ENCODE results near the gene FBXO4.

The FBXO4 gene

DNA sequence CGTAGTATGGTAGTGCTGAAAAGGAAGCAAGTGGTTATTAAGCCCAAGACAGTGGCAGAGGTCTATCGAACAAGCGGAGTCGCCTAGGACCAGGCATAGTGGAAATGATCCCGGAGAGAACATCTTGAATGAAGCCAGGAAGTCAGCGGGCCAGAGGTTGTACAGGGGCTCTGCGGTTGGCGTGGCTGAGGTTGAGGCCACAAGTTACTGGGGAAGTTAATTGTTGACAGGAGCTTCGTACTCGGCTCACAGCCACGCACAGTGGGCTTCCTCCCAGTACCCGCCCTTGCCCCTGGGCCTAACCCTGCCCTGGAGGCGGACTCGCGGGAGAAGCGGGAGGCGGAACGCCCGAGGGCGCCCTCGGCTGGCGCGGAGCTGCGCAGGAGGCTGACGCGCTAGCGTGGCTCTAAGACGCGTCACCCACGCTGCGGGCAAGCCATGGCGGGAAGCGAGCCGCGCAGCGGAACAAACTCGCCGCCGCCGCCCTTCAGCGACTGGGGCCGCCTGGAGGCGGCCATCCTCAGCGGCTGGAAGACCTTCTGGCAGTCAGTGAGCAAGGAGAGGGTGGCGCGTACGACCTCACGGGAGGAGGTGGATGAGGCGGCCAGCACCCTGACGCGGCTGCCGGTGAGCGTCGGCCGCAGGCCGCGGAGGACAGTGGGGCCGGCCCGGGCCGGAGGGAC is at the start of gene FBXO4:
TSS of gene FBXO4 (plus strand) at position 410 of the 683 bp plus-strand sequence. CDS start at position 439, 29 bp downstream.
- DNase-seq, result no peak

DNA sequence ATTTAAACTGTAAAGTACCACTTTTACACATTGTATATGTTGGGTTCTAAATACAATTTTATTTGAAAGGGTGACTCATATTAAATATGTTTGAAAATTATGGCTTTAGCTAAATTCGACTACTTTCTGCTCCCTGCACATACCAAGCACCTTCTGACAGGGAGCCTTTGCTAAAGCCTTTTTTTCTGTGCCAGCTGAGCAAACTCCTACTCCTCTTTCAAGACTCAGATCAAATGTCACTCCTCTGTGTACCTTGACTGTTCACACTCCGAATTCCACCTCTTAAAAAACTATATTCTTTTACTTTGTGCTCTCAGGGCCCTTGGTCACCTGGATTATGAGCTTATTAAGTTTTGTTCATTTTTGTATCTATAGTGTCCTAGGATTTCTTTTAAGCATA is 48.4 kb upstream of the FBXO4 start:
- no peak for DNase-seq

DNA sequence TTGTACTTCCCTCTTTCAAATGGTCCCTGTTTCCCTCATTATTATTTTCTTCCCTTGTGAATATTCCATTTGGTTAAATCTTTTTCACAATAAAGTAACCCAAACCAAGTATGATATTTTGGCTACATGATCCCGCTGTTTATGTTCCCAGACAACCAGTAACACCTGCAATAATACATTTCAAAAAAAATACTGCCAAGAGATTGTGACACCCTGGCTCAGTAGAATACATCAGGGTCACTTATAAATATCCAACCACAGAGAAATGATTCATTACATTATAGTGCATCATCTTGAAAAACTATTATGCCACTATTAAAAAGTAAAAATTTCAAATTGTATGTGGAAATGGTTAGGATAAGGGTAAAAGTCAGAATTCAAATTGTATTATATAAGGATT is 47.7 kb upstream of the FBXO4 start:
- no peak for DNase-seq

DNA sequence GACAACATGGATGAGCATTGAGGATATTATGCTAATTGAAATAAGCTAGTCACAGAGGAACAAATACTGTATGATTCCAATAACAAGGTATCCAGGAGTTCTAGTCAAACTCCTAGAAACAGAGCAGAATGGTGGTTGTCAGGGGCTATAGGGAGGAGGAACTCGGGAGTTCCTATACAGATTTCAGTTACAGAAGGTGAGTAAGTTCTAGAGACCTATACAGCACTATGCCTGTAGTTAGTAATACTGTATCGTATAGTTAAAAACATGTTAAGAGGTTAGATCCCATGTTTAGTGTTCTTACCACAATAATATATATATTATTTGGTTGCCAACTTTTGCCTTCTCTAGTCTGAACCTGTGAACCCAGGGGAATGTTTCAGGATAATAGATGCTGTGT is 46.9 kb upstream of the FBXO4 start:
- DNase-seq, result no peak

- DNase-seq, result no peak
These were observed 46.2 kb upstream of the FBXO4 start for GRCh38 chr5:41878643-41879478.

DNA sequence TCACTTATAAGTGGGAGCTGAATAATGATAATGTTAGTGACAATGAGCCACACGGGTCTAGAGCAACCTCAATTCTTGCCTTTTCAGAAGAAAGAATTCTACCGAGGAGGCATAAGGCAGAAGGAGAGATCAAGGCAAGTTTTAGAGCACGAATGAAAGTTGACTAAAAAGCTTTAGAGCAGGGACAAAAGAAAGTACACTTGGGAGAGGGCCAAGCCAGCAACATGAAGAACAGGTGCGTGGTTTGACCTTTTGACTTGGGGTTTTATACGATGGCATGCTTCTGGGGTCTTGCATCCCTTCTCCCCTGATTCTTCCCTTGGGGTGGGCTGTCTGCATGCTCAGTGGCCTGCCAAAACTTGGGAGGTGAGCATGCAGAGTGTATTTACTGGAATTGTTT is 42.3 kb upstream of the FBXO4 start:
- no peak for DNase-seq

DNA sequence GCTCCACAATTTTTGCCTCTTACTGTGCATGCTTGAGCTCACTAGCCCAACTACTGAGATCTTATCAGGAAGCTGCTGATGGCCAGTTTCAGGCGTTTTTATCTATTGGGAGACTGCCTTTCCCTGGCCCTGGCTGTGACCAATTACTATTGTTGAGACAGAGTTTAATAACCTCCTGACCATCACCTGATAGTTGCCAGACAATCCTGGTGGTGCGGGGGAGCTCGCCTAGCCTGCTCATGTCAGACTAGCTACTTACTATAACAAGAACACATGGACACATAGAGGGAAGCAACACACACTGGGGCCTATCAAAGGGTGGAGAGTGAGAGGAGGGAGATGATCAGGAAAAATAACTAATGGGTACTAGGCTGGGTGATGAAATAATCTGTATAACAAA is 41.8 kb upstream of the FBXO4 start:
- DNase-seq, result no peak

GRCh38 chr5:41883936-41884335 is 41.1 kb upstream of the FBXO4 start:
- DNase-seq, result no peak

GRCh38 chr5:41885286-41885685 is 39.8 kb upstream of the FBXO4 start:
- DNase-seq, result no peak

- no peak for DNase-seq
These were observed 33.9 kb upstream of the FBXO4 start for GRCh38 chr5:41891066-41891707.

DNA sequence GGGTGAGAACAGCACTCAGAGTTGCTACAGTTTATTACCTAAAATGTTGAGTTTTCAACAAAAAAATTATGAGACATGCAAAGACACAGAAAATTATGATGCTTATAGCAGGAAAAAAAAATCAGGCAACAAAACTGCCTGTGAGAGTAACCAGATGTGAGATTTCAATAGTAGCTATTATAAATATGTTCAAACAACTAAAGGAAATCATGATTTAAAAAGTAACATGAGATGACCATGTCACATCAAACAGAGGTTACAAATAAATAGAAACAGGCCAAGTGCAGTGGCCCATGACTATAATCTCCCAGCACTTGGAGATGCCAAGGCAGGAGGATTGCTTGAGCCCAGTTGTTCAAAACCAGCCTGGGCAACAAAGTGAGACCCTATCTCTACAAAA is 33.0 kb upstream of the FBXO4 start:
- no peak for DNase-seq

DNA sequence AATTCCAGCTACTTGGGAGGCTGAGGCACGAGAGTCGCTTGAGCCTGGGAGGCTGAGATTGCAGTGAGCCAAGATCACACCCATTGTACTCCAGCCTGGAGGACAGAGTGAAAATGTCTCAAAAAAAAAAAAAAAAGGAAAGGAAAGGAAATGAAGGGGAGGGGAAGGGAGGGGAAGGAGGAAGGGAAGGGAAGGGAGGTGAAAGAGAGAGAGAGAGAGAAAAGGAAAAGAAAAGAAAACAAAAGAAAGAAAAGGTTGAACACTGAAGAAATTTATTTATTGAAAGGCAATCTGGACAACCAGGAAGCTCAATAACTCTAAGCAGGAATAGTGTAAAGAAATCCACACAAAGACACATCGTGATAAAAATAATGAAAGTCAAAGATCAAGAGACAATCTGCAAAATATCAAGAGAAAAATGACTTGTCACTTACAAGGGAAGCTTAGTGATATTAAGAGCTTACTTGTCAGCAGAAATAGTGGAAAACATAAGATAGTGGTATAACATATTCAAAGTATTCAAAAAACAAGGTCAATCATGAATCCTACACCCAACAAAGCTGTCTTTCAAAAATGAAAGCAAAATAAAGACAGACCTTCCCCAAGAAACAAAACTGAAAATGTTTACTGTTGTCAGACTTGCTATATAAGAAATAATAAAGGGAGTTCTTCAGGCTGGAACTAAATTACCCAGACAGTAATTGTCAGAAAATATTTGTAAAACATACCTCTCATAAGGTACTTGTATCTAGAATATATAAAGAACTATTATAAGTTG is 31.8 kb upstream of the FBXO4 start:
- no peak for DNase-seq

DNA sequence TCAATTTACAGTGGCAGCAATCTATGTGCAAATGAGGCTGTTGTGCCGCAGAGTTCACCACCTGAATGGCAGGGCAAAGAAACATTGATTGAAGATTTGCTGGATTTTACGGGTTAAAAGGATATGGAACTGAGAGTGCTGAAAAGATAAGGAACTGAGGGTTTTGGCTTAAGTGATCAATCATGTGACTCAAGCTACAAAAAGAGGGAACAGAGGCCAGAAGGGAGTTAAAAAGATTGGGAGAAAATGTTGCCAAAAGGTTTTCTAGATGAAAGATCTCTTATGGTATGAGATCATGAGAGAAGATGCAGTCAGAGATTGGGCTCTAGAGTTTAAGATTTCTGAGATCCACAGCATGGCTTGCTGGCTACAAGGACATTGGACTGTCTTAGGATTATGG is 28.9 kb upstream of the FBXO4 start:
- no peak for DNase-seq

- no peak for DNase-seq
These were observed 21.6 kb upstream of the FBXO4 start for GRCh38 chr5:41903382-41903891.

DNA sequence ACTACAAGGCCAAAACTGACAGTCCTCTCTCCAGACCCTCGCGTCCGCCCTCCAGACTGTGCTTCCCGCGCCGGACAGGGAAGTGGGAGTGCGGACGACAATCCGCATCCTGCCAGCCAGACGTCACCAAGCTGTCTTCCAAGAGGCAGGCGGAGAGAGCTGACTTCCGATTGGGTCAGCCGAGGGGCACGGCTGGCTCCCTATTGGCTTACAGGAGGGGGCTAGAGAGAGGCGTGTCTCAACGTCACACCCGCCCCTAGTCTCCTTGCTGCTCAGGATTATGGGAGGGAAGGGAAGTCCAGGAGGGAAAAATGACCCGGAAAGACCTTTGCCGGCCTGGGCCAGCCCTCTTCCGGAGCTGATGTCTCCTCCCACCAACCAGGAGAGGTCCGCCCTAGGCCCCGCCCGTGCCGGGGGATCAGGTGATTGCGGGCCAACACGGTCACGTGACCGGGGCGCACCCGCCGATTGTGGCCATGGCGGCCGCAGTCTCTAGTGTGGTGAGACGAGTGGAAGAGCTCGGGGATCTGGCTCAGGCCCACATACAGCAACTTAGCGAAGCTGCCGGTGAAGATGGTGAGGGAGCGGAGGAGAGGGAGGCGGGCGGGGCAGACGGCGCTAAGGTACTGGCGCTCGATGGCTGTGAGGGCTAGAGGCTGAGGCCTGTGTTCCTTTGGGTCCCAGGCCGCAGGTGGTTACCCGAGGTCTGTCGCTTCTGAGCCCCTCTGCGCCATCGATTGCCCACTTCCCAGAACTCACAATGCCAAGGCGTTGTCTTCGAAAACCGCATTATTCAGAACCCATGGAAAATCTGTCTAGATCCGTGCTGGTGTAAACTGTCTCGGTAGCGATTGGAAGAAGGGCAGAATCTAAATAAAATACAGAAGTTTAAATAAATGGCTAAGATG is 20.9 kb upstream of the FBXO4 start, which contains the start of gene RIMOC1:
TSS of gene RIMOC1 (plus strand) at position 453 of the 908 bp plus-strand sequence. CDS start at position 477, 24 bp downstream.
- peak; percentile 99 for DNase-seq

DNA sequence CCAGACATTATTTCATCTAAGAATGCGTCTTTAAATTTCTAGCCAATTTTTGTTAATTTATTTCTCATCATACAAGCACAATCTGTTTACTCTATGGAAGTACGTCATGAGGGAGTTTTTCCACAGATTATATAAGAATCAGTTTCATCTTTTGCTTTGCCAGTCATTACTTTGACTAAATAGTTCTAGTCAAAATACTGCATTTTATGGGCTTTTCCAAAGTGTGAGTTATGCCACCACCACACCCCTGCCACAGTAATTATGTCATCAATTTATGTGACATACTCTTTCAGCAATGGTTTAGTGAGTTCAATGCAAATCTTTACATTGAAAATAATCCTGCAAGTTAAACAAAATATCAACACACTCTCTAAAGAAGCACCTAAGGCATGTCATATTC is 18.9 kb upstream of the FBXO4 start:
- no peak for DNase-seq

DNA sequence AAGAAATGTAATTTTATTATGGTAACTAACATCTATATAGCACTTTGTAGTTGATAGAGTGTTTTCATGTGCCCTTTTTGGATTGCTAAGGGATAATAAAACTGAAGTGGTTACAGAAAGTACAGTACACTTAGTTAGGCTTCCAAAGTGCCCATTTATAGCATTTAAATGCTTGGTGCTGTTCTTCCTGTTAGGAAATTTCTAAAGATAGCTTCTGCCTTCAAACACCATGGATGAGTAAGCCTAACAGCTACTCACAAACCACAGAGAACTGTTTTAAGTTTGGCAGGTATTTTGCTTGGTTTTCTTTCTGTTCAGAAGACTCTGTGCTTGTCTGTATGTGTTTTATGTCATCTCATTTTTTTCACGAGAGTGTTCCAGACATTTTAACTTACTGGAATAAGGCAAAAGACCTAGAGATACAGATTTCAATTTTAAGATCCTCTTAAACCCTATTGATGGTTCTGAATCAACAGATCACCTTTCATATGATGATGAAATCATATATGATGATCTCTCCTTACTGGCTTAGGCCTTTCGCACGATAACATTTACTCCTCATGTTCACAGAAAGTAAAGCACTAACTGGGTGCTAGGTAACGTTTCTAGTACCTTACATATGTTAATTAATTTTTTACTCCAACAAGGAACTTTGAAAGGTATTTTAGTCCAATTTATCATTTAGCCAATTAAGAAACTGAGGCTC is 16.6 kb upstream of the FBXO4 start:
- DNase-seq, result no peak

- DNase-seq, result no peak
These were observed 7.0 kb upstream of the FBXO4 start for GRCh38 chr5:41918105-41918504.

GRCh38 chr5:41921166-41921565 is 3.9 kb upstream of the FBXO4 start:
- no peak for DNase-seq

DNA sequence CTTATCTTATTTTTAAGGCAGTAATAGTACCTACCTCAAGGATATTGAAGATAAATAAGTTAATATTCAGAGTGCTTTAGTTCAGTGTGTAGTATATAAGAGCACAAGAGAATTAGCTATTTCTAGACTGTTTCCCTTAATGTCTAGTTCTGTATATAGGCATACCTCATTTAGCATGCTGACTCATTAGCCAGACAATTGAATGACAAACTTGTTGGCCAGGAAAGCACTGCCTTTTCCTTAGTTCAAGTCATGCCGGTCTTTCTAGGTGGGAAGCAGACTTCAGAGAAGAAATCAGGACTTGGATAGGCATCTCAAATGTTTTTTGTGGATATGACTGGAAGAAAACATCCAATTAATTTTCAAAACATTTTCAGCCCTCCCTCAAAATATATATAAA is 3.2 kb upstream of the FBXO4 start:
- no peak for DNase-seq

- no peak for DNase-seq
These were observed 582 bp upstream of the FBXO4 start for GRCh38 chr5:41924526-41924871.

Data from NCI-H187 treated with DMSO at 0.1 percent for 48 hours (cell line).